ENCODE measurements around the gene NOTCH2. TPM values are rescaled to one million over a fixed set of nuclear protein-coding genes. Genes with fewer than 3 reads are reported as not detected.
"Not testable (repeated sequence)": the region's sequence is repeated elsewhere in the genome, so short reads cannot be mapped to it uniquely, and the experiment has no call there.

The NOTCH2 gene
- 100 to 1,000 TPM; 136 to 343 (median 156) TPM for polyA plus RNA-seq (ENCODE audit: insufficient read length in 4 of 4)

DNA sequence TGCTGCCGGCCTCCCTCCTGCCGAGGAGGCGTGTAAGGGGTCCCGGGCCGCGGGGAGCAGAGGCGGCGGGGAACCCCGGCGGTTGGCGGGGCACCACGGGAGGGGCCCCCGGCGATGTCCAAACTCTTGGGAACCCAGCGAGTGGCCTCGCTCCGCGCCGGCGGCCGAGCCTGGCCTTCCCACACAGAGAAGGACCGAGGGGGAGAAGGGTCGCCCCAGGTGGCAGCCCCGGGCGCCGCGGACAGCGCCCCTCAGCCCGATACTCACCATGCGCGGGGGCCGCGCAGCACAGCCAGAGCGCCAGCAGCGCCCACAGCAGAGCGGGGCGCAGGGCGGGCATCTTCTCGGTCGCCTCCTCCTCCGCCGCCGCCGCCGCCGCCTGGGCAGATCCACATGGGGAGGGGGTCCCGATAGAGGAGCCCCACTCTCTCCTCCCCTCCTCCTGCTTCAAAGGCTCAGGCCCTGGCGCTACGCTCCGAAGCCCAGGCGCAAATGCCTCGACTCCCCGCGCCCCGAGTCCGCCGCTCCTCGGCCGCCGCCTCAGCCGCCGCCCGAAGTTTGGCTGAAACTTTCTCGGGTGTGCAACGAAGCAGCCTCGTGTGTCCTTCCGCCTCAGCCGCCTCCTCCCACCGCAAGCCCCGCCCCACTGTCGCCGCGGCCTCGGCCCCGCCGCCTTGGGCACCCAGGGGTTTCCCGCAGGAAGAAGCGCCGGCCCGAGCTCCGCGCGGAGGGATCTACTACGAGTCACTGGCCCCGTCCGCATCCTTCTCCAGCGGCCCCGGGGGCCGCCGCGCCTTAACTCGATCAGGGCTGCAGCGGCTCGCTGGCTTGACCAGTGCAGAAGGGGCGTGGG, at the start of gene NOTCH2:
TSS of gene NOTCH2 (minus strand) at position 596 of the 853 bp plus-strand sequence. CDS start at position 340, 256 bp downstream.
- peak in 1 of 4 donors; percentile 14 for DNase-seq (ENCODE audit: low read depth in 4 of 4, low spot score in 3 of 4)

DNA sequence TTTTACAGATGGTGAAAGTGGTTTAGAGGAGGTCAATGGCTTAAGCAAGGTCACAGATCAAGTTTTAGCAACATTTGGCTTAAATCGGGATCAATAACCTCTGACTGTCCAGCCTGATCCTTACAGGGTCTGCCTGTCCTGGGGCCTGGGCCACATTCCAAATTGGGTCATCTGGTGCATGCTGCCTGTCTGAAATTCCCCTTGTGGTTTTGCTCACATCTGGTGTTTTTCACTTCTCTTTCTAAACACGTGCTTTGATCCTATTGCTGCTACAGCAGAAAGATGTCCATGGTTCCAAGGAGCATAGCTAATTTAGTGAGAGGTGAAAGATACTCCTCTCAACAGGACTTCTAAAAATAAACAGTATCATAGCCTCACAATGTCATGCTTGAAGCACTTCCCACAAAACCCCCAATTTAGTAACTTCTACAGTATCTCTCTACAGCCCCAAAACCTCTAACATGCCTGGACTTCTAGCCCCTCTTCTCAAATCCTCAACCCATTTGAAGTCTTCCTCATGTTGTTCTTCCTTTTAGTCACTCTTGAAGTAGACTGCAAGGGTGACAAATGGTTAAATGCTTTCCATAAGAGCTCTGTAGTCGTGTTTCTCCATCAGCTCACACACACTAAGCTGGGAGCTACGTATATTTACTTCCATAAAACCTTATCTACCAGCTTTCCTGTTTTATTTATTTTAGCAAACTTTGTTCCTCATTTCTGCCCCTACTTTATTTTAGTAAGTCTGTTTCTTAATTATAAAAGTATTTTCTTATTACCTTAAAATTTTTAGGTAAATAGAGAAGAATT, 48.1 kb upstream of the NOTCH2 start:
- DNase-seq (ENCODE audit: low read depth in 4 of 4, low spot score in 3 of 4) = not testable (repeated sequence)

DNA sequence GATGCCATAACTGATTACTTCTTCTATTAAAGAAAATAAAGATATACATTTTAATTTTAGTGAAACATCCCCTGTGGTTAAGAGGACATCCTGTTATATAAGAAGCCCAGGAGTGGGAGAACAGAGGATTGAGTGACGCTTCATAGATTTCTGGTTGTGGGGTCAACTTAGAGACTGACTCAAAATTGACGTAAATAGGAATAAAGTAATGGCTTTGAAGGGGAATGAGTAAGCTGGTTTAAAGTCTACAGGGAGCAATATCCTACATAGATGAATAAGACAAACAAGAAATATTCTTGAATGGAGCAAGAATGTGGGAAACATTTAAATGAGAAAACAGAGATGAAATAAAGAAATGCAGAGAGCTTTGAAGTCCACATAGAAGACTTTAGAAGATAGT, 46.6 kb upstream of the NOTCH2 start:
- DNase-seq (ENCODE audit: low read depth in 4 of 4, low spot score in 3 of 4) = not testable (repeated sequence)

DNA sequence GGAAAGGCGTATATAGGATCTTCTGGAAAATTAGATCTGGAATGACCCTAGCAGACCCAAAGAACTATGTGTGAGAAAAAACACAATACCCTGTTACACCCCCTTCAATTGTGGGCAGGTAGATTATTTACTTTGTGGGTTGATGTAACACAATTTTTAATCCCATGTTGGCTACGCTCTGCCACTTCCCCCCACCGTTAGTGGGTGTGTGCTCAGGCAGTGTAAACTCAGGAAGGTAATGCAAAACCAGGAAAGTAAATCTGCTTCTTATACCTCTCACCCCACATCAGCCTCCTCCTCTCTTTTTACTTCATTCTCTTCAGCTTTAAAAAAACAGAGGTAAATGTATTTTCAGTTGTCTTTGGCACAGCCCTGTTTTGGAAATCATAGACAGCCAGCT, 43.7 kb upstream of the NOTCH2 start:
- DNase-seq (ENCODE audit: low read depth in 4 of 4, low spot score in 3 of 4) = not testable (repeated sequence)

DNA sequence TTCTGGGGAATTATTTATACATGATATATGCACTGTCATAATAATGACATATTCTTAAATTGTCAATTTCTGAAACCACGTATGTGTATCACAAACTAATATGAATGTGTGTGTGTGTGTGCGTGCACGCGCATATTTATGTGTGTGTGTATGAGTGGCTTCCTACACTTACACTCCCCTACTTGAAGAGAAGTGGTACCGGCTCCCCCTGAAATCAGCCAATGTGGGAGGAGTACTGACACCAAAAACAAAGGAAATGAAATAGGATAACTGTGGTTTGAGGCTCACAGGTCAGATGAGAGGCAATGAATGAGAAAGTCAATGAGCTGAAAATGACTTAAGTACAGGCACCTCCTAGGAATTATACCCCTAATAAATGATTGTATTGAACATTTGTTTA, 42.8 kb upstream of the NOTCH2 start:
- not testable (repeated sequence) for DNase-seq (ENCODE audit: low read depth in 4 of 4, low spot score in 3 of 4)

DNA sequence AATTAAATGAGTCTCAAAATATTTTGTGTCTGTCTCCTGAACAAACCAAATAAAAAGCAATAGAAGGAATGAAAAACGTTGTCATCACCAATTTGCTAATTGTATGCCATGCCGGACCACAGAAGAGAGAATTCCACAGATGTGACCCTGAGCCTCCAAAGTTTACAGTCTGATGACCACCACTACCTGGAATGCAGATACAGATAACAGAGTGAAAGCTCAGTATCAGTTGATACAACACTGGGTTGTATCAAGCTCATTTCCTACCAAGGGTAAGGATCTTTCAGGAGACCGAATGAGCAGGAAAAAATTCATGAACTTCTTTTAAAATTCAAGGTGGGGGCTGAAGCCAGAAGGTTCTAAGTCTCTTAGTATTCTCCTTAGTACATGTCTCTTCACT, 42.3 kb upstream of the NOTCH2 start:
- DNase-seq (ENCODE audit: low read depth in 4 of 4, low spot score in 3 of 4) = not testable (repeated sequence)

DNA sequence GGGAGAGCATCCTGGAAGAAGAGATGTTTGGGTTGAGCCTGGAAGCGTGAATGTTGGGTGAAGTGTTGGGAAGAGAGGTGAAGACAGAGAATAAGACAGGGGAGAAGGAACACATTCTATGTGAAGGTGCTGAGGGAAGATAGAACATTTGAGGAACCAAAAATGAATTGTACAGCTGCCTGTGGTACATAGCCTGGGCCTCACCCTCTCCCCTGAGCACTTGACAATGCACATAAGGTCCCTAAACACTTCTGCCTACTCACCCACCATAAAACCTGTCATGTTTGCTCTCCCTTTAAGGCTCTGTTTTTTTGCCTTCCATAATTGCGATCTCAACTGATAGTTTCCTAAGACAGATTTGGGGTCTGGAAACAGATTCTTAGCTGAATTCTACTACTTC, 41.5 kb upstream of the NOTCH2 start:
- DNase-seq (ENCODE audit: low read depth in 4 of 4, low spot score in 3 of 4) = not testable (repeated sequence)

DNA sequence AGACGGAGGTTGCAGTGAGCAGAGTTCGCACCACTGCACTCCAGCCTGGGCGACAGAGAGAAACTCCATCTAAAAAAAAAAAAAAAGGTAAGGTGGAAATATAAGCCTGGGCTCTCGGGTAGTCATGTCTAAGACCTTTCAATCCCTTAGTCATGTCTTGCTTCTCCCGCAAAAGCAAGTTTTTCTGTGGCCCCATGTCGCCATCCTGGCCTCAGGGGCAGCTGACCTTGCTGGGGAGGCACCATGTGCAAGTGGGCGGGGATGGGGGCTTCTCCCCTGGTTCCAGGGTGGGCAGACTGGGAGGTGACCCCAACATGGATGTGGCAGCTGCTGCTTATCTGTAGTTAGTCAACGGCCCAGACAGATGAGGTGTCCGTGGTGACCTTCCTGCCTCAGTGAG, 40.2 kb upstream of the NOTCH2 start:
- not testable (repeated sequence) for DNase-seq (ENCODE audit: low read depth in 4 of 4, low spot score in 3 of 4)

DNA sequence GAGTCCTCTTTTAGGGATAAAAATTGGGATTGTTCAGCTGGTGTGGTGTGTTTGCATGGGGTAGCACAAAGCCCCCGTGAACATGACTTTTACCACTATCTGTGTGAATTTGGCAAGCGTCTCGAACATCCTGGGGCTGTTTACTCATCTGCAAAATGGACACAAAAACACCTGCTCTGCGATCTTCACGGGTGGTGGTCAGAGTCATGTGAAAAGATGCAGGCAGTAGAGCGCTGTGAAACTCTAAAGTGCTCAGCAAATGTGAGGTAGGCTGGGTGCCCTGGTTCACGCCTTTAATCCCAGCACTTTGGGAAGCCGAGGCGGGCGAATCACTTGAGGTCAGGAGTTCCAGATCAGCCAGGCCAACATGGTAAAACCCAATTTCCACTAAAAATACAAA, 39.7 kb upstream of the NOTCH2 start:
- DNase-seq (ENCODE audit: low read depth in 4 of 4, low spot score in 3 of 4) = not testable (repeated sequence)

DNA sequence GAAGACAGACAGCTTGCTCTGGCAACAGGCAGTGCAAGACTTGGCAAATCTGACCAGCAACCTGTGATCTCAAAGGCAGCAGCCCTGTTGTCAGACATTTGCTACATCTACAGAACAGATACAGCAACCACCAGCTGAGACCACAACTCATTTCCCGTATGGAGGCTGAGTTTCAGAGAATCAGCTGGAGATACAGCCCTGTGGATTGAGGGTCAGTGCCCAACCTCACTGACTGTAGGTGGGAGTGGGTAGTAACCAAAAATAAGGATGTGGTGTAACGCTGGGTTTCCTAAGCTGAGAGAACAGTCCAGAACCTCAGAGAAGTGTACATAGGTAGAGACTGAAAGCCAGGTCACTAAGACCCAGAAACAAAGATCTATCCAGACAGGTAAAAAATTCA, 35.8 kb upstream of the NOTCH2 start:
- not testable (repeated sequence) for DNase-seq (ENCODE audit: low read depth in 4 of 4, low spot score in 3 of 4)

DNA sequence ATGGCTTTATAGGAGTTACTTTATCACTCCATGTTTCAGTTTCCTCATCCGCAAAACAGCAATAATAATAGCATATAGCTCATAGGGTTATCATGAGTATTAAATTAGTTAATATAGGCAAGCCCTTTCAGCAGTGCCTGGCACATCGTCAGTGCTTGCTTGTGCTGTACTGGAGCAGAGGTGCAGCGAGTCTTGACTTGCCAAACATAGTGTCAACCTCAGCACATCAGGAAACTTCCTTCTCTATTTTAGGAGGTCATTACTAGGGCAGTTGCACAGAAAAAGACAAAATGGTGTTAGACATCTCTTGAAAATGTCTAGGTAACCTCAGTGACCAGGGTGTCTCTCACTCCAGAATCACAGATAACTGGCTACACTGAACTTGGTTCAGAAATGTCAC, 34.3 kb upstream of the NOTCH2 start:
- not testable (repeated sequence) for DNase-seq (ENCODE audit: low read depth in 4 of 4, low spot score in 3 of 4)

DNA sequence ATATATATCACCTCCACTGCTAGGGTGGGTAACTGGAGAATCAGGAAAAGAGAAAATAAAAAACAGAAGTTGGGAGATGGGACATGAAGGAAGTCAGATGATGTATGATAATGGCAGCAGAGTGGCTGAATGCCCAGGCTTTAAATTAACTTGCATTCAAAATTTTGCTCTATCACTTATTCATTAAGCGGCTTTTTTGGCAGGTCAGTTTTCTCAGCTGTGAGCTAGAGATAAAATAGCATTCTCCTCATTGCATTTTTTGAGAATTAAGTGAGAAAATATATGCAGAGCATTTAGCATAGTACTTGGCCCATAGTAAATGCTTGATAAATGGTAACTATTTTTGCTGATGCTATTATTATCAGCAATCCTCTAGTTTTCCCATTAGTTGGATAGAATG, 32.1 kb upstream of the NOTCH2 start:
- not testable (repeated sequence) for DNase-seq (ENCODE audit: low read depth in 4 of 4, low spot score in 3 of 4)

DNA sequence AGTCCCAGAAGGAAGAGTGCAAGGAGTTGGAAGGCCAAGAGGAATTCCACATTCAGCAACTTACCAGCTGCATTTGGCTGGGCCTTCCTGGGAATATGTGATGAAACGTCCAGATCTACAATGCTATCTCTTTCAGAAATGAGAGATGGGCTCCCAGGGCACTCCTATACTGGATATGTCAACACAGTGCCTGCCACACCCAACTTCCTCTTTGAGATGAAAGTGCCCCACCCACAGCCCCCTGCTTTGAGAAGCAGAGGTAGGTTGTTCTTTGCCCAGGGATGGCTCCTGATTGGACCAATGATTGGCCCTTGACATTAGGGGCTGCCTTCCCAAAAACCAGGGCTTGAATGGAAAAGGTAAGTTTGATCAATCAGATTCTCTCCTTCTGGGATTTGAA, 31.1 kb upstream of the NOTCH2 start:
- not testable (repeated sequence) for DNase-seq (ENCODE audit: low read depth in 4 of 4, low spot score in 3 of 4)

DNA sequence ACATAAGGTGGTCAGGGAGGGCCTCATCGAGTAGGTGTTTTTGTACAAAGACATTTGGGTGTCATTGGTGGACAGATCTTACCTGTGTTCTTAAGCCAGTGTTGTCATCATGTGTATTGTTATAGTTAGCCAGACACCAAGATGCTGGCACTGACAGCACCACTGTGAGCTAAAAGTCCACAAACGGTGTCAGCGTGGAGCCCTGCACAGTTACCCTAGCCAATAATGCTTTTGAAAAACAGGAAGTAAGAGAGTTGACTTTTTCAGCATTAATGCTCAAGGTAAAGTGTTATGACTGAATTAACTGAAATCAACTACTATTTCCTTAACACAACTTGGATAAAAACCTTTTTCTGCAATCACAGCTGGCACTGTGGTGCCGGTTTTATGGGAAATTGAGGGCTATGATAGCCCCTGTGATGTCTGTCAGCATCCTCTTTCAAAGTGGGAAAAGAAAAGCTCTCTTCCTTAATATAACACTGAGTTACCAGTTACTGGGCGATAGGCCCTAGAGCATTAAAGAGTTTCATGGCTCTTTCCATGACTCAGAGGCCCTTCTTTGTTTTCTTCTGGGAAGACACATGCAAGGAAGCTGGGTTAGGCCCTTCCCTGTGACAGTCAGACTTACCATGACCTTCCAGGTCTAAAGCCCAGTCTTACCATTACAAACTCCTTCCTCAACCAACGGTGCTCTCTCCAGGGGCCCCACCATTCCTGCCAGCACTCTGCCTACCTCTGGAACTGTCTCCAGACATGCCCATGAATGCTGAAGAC, 29.7 kb upstream of the NOTCH2 start:
- not testable (repeated sequence) for DNase-seq (ENCODE audit: low read depth in 4 of 4, low spot score in 3 of 4)

DNA sequence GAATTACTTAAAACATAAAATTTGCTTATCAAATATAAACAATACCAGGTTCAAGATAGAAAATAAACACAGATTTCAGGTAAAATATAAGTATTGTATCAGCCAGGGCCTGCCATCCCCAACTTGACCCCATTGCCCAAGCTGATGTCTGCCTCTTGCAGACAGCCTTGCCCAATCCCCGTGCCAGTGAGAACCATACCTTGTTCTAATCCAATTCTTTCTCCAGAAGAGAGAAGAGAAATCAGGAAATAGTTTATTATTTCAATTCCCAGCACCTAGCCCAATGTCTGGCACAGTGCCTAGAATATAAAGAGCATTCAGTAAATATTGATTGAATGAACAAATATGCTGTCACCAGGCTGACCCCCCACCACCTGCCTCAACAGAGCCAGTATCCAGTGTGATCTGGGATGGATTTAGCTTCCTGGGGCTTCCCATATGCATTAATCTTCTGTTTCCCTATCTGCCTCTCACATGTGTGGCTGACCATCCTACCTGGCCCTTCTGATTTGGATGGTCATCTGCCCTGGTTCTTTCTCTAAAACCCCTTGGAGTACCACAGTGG, 27.6 kb upstream of the NOTCH2 start:
- not testable (repeated sequence) for DNase-seq (ENCODE audit: low read depth in 4 of 4, low spot score in 3 of 4)

DNA sequence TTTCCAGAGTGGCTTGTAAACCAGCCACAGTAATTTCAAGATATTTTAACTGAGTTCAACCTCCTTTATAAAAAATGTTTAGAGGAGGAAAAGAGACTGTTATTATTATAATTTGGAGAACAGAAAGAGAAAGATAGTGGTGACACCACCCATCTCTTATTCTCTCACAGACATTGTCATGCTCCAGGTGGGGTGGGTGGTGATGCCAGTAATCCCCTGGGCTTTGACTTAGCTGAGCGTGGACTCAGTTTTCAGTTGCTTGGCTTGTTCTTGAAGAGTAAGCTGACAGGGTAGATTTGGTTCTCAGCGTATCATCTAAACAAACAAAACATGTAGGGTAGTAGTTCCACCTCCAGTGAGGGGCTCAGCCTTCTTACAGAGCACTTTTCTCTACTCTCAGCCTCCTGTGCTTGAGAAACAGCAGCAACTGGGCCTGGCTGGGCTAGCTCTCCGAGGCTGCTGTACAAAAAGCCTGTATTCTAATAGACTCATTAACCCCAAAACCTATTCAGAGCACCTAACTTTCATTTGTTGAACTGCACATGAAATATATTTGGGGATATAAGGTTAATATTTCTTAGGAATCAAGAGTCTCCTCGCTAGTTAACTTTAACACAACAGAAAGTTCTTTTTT, 24.2 kb upstream of the NOTCH2 start:
- DNase-seq (ENCODE audit: low read depth in 4 of 4, low spot score in 3 of 4) = not testable (repeated sequence)

DNA sequence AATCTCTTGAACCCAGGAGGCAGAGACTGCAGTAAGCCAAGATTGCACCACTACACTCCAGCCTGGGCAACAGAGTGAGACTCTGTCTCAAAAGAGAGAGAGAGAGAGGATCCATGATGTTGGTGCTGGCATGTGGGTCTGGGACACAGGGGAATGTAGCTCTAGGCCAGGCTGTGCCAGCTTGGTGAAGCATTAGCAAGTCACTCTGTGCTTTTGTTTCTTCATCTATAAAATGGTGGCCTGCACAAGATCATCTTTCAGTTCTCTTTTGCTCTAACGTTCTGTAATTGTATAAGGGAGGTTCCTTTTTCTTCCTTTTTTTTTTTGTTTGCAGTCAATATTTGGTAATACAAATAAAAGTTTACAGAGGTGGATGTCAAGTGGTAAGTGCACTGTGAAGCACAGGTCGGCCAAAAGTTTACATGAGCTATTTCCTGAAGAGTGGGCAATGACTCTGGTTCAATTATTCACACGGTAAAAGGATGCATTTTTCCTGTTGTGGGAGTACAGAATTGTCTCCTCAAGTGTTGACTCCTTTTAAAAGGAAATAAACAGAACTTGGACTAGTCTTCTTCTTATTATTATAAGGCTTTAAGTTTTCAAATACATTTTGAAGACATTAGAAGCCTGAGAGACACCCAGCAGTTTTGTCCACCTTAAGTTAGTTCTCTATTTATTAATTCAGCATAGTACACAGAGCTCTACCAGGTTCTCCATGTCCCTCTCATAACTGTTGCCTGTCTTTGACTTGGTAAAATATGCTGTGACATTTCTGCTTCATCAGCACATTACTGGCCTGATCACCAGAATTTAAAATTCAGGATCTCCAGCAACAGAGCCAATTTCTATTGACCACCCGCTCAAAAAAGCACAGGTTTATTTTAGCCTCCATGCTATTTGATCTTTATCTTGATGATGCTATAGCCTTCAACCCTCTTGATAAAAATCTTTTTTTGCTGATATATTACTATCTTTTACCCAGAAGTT, 23.1 kb upstream of the NOTCH2 start:
- DNase-seq (ENCODE audit: low read depth in 4 of 4, low spot score in 3 of 4) = not testable (repeated sequence)

DNA sequence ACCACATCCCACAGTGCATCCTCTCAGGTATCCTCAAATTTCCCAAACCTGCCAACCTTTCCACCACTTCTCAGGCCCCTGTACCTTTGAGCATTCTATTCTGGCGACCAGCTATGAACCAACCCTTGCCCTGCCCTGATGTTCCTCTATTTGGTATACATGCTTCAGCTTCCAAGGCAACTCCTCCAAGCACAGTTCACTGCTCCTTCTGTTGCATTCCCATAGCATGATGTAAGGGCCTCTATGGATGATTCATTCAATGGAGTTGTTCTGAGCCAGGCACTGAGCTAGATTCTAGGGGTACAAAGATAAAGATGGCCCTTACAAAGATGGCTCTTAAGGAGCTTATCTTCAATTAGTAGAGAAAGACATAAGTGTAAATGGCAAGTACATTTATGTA, 21.4 kb upstream of the NOTCH2 start:
- DNase-seq (ENCODE audit: low read depth in 4 of 4, low spot score in 3 of 4) = not testable (repeated sequence)

DNA sequence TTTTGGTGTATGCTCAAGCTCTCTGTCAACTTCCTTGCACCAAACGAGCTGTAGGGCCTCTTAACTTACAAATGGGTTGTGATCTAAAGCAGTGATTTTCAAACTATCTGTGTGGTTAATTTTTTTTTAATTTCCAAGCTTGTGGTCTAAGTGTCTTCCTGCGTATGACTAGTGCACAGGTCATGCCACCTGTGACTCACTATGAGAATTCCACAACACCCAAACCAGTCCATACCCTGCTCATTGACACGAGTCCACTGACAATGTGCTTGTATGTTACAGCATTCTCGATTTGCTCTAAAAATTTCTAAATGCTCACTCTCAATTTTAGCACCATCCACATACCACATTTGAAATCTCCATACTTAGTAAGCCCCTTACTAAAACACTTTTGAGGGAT, 18.5 kb upstream of the NOTCH2 start:
- DNase-seq (ENCODE audit: low read depth in 4 of 4, low spot score in 3 of 4) = not testable (repeated sequence)
